Middle frontal gyrus (tissue), 1 donor: ENCODE results near the gene SETD1B.

Source experiments
- DNase-seq: peaks from one replicate; pipeline ENCODE4 v3.0.0-alpha.2; 2015; ENCODE audit warnings: low spot score; ENCODE audit errors: extremely low spot score

The SETD1B gene

GRCh38 chr12:121795034-121795968 is 8.5 kb upstream of the SETD1B start:
- DNase-seq = peak; percentile 65

- DNase-seq = peak; percentile 44
These were observed 6.7 kb upstream of the SETD1B start for GRCh38 chr12:121796855-121797751.

- DNase-seq = no peak
These were observed 5.6 kb upstream of the SETD1B start for GRCh38 chr12:121797937-121798786.

DNA sequence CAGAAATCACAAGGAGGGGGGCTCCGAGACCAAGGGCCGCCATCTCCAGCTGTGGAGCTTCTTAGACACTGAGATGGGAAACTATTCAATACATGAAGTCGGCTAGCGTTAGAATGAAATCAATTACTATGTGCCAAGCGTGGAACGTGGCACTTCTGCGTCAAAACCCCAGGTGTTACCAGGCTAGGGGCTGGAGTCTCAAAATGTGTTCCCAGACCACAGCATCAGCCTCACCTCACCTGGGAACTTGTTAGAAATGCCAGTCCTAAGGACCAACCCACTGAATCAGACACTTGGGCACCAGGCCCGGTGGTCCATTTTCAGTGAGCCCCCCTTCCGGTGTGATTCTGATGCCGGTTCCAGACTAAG is 5.0 kb upstream of the SETD1B start:
- no peak for DNase-seq

GRCh38 chr12:121799156-121799841 is 4.5 kb upstream of the SETD1B start:
- no peak for DNase-seq

- DNase-seq = no peak
These were observed 3.7 kb upstream of the SETD1B start for GRCh38 chr12:121799842-121800693.

- DNase-seq = no peak
These were observed 2.9 kb upstream of the SETD1B start for GRCh38 chr12:121800694-121801594.

DNA sequence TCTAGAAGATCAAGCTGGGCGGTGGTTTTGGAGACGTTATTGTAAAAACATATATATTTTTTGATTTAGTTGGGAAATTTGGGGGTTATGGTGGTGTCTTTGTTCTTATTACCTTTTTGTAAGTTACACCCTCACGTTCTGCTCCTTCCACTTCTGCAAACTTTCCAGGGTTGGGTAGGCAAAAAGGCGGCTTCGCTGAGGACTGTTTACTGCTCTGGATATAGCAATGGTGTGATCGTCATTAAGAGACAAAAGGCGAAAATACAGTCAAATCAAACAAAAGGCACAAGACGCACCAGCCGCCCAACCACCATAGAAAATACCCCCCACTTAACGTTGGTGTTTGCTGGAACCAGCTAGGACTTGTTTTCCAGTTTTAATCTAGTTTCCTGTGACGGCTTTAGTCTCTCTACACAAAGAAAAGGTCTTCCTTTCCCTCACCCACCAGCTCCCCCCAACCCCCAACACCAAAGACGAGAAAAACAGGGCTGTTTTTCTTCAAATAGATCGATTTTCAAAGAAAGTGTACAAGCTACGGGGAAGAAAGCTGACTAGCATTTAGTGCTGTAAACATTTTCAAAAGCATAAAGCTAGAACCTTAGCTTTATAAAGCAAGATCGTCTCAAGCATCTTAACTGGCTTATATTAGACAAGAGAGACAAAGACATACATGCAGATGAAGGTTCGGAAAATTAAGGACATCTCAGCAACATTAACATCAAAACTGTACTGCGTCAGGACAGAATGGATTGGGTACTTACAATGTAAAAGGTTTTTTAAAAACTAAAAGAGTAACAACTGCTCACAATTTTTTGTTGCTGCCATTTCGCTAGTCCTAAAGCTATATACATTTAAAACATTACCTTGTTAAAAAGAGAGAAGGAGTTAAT is 2.0 kb upstream of the SETD1B start:
- no peak for DNase-seq

DNA sequence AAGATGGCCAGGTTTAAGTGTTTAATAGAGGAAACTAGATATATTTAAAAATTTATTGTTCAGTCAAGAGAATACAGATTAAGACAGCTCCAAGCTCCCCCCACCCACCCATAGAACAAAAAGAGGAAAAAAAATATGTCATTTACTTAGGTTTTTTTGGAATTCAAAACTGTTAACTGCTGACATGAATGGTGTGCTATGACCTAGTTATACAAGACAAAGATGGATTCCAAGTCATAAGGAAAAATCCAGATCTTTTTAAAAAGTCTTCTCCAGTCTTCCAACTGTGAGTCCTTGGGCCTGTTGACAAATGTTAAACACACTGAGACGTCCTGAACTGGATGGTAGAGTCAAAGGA is 1.3 kb upstream of the SETD1B start:
- DNase-seq = no peak

DNA sequence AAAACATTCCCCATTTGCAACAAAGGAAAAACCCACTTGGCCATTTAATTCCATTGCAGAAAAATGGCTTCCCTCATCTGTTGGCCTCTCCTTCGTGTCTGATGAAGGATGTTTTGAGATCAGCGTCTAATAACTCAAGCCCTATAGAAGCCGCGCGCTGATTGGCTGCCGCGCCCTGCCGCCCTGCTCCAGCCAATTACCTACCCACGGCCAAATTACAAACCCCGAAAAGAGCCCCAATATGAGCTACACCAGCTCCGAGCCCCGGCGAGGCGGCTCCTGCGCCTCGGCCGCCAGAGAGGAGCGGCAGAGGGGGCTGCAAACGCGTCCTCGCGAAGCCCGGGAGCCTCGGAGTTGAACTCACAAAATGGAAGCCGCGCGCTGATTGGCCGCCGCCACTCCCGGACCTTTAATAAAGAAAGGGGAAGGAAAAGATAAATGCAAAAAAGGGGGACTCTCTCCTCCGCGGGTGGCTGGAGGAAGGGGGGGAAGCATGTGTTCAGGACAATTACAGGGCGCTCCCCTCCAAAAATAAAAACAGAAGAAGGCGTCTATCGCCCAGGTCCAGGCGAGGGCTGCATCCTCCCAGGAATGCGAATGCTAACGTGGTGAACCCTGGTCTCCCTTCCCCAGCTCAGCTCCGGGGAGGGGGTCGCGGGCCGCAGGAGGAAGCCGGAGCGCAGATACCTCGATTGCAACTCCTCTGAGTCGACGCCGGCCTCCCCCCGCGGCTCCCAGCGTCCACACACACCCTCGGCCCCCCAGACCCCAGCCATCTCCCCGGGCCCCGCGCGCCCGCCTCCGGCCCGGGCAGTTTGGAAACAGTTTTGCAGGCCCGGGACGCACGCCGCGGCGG is 738 bp upstream of the SETD1B start:
- DNase-seq = peak; percentile 84

GRCh38 chr12:121804417-121805111 is 755 bp downstream of the SETD1B start:
- no peak for DNase-seq

- no peak for DNase-seq
These were observed 1.6 kb downstream of the SETD1B start for GRCh38 chr12:121805171-121806008.

- no peak for DNase-seq
These were observed 2.3 kb downstream of the SETD1B start for GRCh38 chr12:121806009-121806545.

DNA sequence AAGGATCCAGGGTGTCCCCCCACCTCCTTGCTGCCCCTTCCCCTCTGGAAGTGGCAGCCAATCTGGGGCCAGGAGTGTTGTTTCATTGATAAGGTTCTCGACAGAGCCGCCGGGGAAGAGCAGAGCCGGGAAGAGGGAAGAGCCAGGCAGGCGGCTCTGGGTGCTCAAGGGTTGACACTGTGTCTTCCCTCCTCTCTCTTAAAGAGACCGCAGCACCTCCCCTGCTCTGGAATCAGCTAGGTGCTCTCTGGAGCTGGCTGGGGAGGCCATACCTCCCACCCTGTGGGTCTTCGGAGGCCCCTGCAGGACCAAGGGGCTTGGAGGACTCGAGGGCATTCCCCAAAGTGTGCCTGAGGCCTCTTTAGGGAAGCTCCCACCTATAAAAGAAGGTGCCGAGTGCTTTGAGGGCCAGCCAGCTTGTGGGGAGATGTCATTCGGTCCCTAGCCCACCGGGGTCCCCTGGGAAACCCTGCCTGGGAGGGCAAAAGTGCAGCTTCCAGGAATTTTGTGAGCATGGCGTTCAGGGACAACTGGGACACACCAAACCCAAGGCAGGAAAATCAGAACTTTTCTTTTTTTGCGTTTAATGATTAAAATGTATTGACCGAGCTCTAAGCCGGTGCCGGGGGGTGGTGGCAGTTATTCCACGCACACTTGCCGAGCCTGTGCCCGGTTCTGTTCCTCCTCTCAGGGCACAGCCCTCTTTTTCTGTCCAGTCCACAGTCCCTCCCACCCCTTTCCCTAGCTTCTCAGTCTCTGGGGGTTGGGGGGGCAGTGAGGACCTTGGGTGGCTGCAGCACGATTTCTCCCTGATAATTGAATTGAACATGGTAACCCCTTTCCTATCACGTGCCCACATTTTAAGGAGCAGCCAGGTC is 3.0 kb downstream of the SETD1B start:
- no peak for DNase-seq
